Fibroblast of skin of right quadriceps (primary cell): ENCODE results near the gene GPER1.
"Not testable (repeated sequence)": the region's sequence is repeated elsewhere in the genome, so short reads cannot be mapped to it uniquely, and the experiment has no call there.

Experiments
- DNase-seq: peaks from one replicate; pipeline ENCODE4 v3.0.0-alpha.2; 2013

Gene GPER1

DNA sequence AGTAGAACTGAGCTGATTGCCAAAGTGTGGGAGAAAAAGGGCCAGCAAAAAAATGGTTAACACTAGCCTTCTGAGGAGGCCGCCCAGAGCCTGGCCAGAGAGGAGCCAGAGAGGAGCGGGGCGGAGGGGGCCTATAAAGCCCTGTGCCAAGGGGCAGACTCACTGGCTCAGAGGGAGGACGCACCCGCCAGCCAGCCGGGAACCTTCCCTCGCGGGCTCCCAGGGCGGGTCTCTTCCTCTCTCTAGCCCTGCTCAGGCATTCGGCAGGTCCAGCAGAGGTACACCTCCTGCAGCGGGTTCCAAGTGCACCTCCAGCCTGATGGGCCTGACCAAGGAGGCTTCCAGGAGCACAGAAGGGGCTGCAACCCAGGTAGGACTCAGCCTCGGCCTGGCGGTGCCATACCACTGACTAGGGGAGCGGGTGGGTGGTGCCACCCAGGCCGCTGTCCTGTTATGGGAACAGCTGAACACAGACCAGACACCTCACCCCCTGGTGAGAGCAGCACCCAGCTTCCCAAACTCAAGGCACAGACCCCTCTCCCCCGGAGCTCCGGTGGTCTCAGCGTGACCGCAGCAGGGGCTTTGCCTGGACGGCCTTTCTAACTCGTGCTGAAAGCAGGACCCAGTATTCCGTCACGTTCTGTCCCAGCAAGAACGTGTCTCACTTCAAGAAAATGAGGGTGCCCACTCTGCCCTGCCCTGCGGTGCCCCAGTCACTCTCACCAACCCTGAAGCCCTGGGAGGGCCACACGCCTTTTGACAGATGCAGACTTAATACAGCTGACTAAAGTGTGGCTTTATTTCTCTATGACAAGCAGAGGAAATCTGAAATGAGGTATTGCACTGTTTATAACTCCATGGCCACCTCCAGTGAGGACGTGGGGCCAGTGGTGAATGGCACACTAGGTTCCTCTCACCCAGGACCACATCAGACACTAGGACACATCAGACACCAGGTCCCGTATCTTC is at the start of gene GPER1:
GPER1 (plus strand) TSS at position 162 of the 969 bp plus-strand sequence. CDS start 3,616 bp downstream, outside the sequence.
- peak; percentile 20 for DNase-seq

DNA sequence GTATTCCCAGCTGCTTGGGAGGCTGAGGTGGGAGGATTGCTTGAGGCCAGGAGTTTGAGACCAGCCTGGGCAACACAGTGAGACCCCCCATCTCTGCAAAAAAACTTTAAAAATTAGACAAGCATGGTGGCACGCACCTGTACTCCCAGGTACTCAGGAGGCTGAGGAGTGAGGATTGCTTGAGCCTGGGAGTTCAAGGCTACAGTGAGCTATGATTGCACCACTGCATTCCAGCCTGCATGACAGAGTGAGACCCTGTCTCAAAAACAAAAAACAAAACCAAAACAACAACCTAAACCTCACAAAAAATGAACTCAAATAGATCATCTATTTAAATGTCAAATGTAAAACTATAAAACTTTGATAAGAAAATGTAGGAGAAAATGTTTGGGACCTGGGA is 47.7 kb upstream of the GPER1 start:
- DNase-seq = not testable (repeated sequence)

- DNase-seq = peak; percentile 60
Measured at GRCh38 chr7:1040790-1041189, 47.1 kb upstream of the GPER1 start.

- DNase-seq = peak; percentile 13
Measured at GRCh38 chr7:1041551-1042491, 46.1 kb upstream of the GPER1 start.

DNA sequence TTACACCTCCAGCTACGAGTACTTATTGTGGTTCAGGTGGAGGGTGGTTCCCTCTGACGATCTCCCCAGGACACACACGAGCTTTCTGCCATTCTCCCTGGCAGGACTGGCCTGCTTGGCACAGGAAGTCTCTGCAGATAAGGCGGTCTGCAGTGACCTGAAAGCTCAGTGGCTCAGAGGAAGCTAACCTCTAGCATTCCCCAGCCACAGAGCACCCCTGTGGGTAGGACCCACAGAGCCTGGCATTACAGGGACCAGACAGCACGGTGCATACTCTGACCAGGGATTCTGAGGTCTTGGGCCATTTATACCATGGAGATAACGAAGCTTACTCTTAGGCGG is 45.5 kb upstream of the GPER1 start:
- no peak for DNase-seq

GRCh38 chr7:1043552-1044188 is 44.2 kb upstream of the GPER1 start:
- no peak for DNase-seq

GRCh38 chr7:1044189-1045068 is 43.5 kb upstream of the GPER1 start, which contains the start of gene GPR146:
Gene GPR146, plus strand, starts transcription at chr7:1044546. Its CDS starts 12,970 bp downstream, at chr7:1057516.
- peak; percentile 95 for DNase-seq

DNA sequence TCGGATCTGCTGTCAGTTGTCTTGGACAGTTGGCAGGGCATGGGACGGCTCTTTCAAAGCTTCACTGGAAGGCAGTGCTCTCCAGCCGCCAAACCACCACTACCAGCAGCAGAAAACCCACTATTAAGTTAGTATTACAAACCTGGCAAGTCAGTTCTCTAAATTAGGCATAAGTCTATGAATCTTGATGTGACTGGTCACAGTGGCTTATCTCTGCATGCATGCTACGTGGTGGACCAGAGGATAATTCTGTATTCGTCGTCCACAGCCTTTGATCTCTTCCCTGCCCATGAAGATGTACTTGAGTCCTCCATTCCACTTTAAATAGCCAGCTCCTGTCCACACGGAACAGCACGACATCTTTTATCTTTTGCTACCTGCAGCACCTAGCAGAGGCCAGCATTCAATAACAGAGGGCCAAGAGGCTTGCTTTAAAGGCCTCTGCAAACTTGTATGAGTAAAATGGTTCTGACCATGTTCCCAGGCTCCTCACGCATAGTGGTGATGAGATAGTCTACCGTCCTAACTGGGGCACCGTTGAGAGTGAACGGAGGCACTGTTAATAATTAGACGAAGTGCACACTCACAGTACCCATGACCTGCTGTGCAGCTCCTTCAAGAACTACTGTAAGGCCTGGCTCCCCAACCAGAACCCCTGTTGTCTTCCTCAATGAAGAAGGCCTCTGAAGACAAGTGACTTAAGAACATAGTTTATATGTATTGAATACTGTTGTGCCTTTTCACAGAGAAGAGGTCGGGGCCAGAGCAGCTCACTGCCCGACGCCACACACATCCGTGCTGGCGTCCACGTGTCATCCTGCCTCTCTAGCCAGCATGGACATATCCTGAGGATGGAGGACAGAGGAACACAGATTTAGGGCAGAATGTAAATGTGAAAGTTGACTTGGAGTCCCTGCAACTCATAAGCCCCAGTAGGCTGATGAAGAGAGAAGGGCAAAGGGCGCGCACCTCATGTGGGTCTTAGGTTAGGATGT is 42.5 kb upstream of the GPER1 start:
- no peak for DNase-seq

DNA sequence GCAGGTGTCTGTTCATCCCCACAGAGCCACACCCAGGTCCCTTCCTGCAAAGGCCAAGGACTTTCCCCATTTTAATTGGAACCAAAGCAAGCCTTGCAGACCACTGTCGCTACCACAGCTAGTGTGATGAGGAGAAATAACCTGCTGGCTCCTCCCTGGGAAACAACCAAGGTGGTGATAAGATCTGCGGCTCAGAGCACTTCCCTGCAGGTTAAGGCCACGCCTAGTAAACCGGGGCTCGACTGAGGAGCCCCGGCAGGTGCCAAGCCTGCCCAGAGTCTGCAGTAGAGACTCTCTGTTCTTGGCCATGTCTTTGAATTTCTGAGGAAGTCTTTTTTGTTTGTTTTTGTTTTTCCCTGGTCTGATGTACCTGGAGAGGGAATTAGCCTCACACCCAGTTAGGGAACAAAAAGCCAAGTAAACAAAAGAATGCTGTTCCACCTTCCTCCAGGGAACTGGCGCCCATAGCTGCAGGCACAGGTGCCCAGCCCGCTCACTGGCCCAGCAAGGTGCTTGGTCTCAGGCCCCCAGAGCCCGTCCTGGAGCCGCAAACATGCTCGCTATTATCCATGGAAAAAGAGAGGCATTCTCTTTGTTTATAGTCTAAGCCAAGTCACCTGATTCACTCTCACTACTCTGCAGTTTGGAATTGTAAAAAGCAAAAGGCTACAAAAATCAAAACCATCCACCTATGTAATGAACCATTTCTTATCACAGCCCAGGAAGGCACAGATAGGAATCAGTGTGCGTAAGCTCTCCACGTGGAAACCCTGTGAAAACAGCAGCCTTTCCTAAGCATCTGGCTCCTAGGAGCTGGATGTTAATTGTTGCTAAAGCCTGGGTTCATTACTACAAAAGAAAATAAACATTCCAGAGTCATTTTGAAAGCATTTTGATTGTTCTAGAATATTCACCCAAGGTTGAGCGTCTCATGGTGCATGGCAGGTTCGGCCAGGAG is 40.9 kb upstream of the GPER1 start:
- no peak for DNase-seq

DNA sequence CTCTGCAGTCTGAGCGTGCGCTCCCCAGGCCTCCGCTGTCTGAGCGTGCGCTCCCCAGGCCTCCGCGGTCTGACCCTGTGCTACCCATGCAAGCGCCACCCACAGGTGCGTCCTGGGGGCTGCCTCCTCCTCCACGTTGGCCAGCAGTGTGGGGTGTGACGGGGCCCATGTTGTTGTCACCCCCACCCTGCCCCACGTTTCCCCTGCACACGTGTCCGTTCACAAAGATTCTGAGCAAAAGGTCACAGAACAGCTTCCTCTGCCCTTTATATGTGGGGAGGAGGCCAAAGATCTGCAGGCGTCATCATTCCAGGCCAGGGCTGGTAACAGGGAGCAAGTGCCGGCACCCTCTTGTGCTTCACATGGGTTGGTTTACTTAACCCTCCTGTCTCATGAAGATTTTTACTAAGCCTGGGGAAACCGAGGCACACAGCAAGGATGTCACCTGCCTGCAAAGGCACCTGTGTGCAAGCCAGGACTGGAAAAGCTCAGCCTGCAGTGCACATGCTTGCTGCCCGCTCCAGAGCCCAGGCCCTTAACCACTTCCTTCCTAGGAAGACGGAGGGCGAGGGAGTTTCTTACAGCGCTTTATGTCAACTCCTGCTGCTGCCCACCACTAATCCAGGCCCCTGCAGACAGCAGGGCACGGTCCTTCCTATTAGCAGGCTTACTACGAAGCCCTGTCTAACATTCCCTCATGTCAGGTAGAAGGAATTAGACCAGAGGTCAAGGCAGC is 38.7 kb upstream of the GPER1 start:
- DNase-seq = no peak

DNA sequence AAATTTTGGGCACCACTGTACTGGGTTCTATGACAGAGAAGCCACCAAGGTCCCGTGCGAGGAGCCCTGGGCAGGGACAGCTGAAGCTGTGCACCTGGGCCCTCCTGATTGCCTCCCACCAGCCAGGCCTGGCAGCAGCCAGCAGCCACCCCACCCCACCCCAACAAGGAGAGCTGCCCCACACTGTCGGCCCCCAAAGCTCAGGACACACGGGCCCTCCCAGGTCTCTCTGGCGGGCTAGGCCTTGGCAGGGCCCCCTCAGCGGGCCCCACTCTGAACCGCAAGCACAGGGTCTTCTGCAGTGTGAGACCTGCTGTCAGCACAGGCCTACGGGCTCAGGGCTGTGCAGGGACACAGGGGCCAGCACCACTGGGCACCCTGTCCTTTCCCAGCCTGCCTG is 38.1 kb upstream of the GPER1 start:
- DNase-seq = no peak

GRCh38 chr7:1050254-1050906 is 37.5 kb upstream of the GPER1 start:
- DNase-seq = no peak

DNA sequence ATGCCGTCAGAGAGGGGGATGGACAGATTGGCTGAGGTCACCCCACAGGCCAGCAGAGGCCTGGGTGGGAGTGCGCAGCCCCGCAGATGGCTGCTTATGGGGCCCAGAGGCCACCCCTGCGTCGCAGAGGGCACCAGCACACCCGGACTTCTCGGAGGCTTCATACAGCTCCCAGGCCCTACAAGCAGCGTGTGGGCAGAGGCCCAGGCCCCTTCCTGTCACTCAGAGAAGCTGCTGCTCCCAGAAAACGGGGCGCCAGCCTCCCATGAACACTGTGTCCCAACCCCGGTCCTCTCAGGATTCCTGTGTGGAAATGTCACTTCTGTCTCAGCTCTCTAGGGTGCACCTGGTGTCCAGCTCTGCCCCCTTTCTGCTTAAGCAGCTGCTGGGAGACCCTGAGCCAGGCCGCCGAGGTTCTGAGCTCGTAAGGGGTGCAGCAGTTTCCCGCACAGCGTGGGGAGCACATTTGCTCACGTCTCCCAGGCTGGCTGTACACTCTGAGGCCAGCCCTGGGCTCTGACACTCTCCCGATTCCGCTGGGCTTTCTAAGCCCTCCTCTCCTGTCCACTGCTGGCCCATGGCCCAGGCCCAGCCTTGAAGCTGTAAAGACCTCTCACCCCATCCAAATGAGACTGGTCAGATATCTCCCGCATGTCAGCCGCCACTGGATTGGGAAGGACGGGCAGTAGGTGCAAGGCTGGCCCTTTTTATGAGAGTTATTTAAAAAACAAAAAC is 36.8 kb upstream of the GPER1 start:
- no peak for DNase-seq

GRCh38 chr7:1052031-1052818 is 35.7 kb upstream of the GPER1 start:
- DNase-seq = no peak

GRCh38 chr7:1053002-1053411 is 34.9 kb upstream of the GPER1 start:
- no peak for DNase-seq

- DNase-seq = no peak
Measured at GRCh38 chr7:1053816-1054370, 34.0 kb upstream of the GPER1 start.
